ENCODE data around the gene ATAD3A.
"Not testable (repeated sequence)": the region's sequence is repeated elsewhere in the genome, so short reads cannot be mapped to it uniquely, and the experiment has no call there.

DNA sequence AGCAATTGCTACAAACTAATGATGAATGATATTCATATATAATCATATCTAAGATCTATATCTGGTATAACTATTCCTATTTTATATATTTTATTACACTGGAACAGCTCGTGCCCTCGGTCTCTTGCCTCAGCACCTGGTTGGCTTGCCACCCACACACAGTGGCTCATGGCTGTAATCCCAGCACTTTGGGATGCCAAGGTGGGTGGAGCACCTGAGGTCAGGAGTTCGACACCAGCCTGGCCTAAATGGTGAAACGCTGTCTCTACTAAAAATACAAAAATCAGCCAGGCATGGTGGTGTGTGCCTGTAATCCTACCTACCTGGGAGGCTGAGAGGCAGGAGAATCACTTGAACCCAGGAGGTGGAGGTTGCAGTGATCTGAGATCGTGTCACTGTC, 6.2 kb upstream of the ATAD3A start:
- TF ChIP-seq EZH2phosphoT487 (IDR thresholded peaks at IDR 0.05; ENCODE audit: borderline replicate concordance, low read length): not testable (repeated sequence)
- TF ChIP-seq, protein P1, sequence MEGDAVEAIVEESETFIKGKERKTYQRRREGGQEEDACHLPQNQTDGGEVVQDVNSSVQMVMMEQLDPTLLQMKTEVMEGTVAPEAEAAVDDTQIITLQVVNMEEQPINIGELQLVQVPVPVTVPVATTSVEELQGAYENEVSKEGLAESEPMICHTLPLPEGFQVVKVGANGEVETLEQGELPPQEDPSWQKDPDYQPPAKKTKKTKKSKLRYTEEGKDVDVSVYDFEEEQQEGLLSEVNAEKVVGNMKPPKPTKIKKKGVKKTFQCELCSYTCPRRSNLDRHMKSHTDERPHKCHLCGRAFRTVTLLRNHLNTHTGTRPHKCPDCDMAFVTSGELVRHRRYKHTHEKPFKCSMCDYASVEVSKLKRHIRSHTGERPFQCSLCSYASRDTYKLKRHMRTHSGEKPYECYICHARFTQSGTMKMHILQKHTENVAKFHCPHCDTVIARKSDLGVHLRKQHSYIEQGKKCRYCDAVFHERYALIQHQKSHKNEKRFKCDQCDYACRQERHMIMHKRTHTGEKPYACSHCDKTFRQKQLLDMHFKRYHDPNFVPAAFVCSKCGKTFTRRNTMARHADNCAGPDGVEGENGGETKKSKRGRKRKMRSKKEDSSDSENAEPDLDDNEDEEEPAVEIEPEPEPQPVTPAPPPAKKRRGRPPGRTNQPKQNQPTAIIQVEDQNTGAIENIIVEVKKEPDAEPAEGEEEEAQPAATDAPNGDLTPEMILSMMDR (IDR thresholded peaks at IDR 0.05; ENCODE audit: low read depth, low read length, poor library complexity, severe bottlenecking): not testable (repeated sequence)
